Spinal cord (tissue), 10 donors: ENCODE data around the gene GNRH2. TPM values are rescaled to one million over a fixed set of nuclear protein-coding genes. Genes with fewer than 3 reads are reported as not detected.
A peak's percentile ranks its signal among the peaks of the same experiment; 100 is the strongest.
"Not testable (repeated sequence)": the region's sequence is repeated elsewhere in the genome, so short reads cannot be mapped to it uniquely, and the experiment has no call there.

Experiments used
- DNase-seq, 6 donors: peaks; one replicate each; pipeline versions ENCODE4 v3.0.0 to v3.0.0-alpha.2; 2013 to 2015; ENCODE audit warnings: low spot score in 6 of 6, low read depth in 4 of 6
- H3K27ac ChIP-seq: one replicate; pipeline ENCODE4 v1.5.1; 2013; ENCODE audit warnings: low read depth, low read length, control low read depth
- H3K27me3 ChIP-seq: one replicate; pipeline ENCODE4 v1.6.1; 2013; ENCODE audit warnings: low read length; ENCODE audit not compliant: control insufficient read depth, insufficient read depth
- H3K36me3 ChIP-seq: one replicate; pipeline ENCODE4 v1.6.1; 2013; ENCODE audit warnings: low read length; ENCODE audit not compliant: control insufficient read depth, insufficient read depth
- H3K4me1 ChIP-seq: one replicate; pipeline ENCODE4 v1.6.1; 2013; ENCODE audit warnings: low read length; ENCODE audit not compliant: control insufficient read depth, insufficient read depth
- H3K4me3 ChIP-seq: one replicate; pipeline ENCODE4 v1.5.1; 2013; ENCODE audit warnings: low read depth, low read length, control low read depth
- H3K9me3 ChIP-seq: one replicate; pipeline ENCODE4 v1.6.1; 2013; ENCODE audit warnings: low read length; ENCODE audit not compliant: control insufficient read depth, insufficient read depth
- WGBS: methylation state at CpG from one replicate; pipeline ENCODE4 v1.1.5; 2013; ENCODE audit warnings: missing lambda C conversion rate; ENCODE audit not compliant: insufficient coverage; 5-methylcytosine and 5-hydroxymethylcytosine counted together
- polyA plus RNA-seq, 2 donors: library from polyadenylated mRNA; unstranded; fragments of 120-200 nt; gene quantifications; one replicate each; pipeline ENCODE4 v1.2.1, GENCODE V29; 2013; ENCODE audit not compliant: insufficient read length in 2 of 2
- total RNA-seq, 2 donors: library from RNA; depleted of rRNA in 1 of 2; stranded (reverse); fragments of 120-200 nt in 1 of 2; fragments of >200 nt in 1 of 2; gene quantifications; one replicate each; pipeline versions ENCODE4 v1.2.3 to v1.2.4, GENCODE V29; 2013 to 2014
- donor health status: healthy.

The GNRH2 gene
- total and polyA plus RNA-seq, 4 donors: 0.44 to 1.8 (median 0.68) TPM; not detected in 1

GRCh38 chr20:3046677-3047462 lies 3.4 kb downstream of the GNRH2 start:
- H3K4me1 ChIP-seq: peaks cover 31% of the 10 kb centered on the region
- DNase-seq: no peak
- H3K9me3 ChIP-seq: no peaks in the 10 kb centered on the region
- peaks cover 49% of the 10 kb centered on the region for H3K36me3 ChIP-seq
- H3K27me3 ChIP-seq: no peaks in the 10 kb centered on the region
- H3K4me3 ChIP-seq: peak overlapping the region; percentile 74
- WGBS: 11% methylated on average over 23 of the region's 39 CpGs
- no peak overlapping the region for H3K27ac ChIP-seq

GRCh38 chr20:3047486-3048419 lies 4.3 kb downstream of the GNRH2 start:
- H3K9me3 ChIP-seq: no peaks in the 10 kb centered on the region
- no peaks in the 10 kb centered on the region for H3K27me3 ChIP-seq
- no peak overlapping the region for H3K4me3 ChIP-seq
- DNase-seq: no peak
- no peak overlapping the region for H3K27ac ChIP-seq
- 95% methylated on average over 11 of the region's 14 CpGs for WGBS
- peaks cover 28% of the 10 kb centered on the region for H3K4me1 ChIP-seq
- peaks cover 47% of the 10 kb centered on the region for H3K36me3 ChIP-seq

GRCh38 chr20:3051385-3052019 lies 8.1 kb downstream of the GNRH2 start:
- no peak for DNase-seq
- H3K9me3 ChIP-seq: no peaks in the 10 kb centered on the region
- 64% methylated on average over 5 of the region's 7 CpGs for WGBS
- H3K4me1 ChIP-seq: peaks cover 15% of the 10 kb centered on the region
- H3K4me3 ChIP-seq: no peak overlapping the region
- no peaks in the 10 kb centered on the region for H3K27me3 ChIP-seq
- peaks cover 31% of the 10 kb centered on the region for H3K36me3 ChIP-seq
- H3K27ac ChIP-seq: no peak overlapping the region

GRCh38 chr20:3059489-3059888 lies 16.1 kb downstream of the GNRH2 start:
- H3K27ac ChIP-seq: no peak overlapping the region
- H3K4me3 ChIP-seq: no peak overlapping the region
- H3K36me3 ChIP-seq: no peaks in the 10 kb centered on the region
- H3K9me3 ChIP-seq: no peaks in the 10 kb centered on the region
- H3K27me3 ChIP-seq: no peaks in the 10 kb centered on the region
- H3K4me1 ChIP-seq: no peaks in the 10 kb centered on the region
- DNase-seq: no peak
- 93% methylated on average over 3 of the region's 3 CpGs for WGBS

GRCh38 chr20:3064119-3064518 lies 20.7 kb downstream of the GNRH2 start:
- H3K36me3 ChIP-seq, DNase-seq, H3K9me3 ChIP-seq, H3K4me1 ChIP-seq, H3K4me3 ChIP-seq, H3K27me3 ChIP-seq, H3K27ac ChIP-seq: not testable (repeated sequence)
- 97% methylated on average over 4 of the region's 6 CpGs for WGBS

- no peak for DNase-seq
- Histone ChIP-seq H3K27me3 (peaks cover 14% of the 10 kb centered on the region), H3K9me3 (no peaks in the 10 kb centered on the region), H3K27ac (no peak overlapping the region), H3K36me3 (no peaks in the 10 kb centered on the region), H3K4me1 (peaks cover 4% of the 10 kb centered on the region), H3K4me3 (no peak overlapping the region)
- WGBS: 90% methylated on average over 15 of the region's 23 CpGs
These were observed 24.0 kb downstream of the GNRH2 start for GRCh38 chr20:3067139-3068014.

GRCh38 chr20:3068075-3068474 lies 24.7 kb downstream of the GNRH2 start:
- DNase-seq: no peak
- H3K36me3 ChIP-seq: no peaks in the 10 kb centered on the region
- WGBS: 60% methylated on average over 8 of the region's 8 CpGs
- H3K9me3 ChIP-seq: no peaks in the 10 kb centered on the region
- H3K27me3 ChIP-seq: peaks cover 21% of the 10 kb centered on the region
- no peak overlapping the region for H3K27ac ChIP-seq
- no peak overlapping the region for H3K4me3 ChIP-seq
- peaks cover 7% of the 10 kb centered on the region for H3K4me1 ChIP-seq

- WGBS: 70% methylated on average over 5 of the region's 8 CpGs
- no peaks in the 10 kb centered on the region for H3K36me3 ChIP-seq
- no peak overlapping the region for H3K4me3 ChIP-seq
- no peak overlapping the region for H3K27ac ChIP-seq
- H3K4me1 ChIP-seq: peaks cover 7% of the 10 kb centered on the region
- H3K27me3 ChIP-seq: peaks cover 25% of the 10 kb centered on the region
- no peak for DNase-seq
- no peaks in the 10 kb centered on the region for H3K9me3 ChIP-seq
These were observed 25.8 kb downstream of the GNRH2 start for GRCh38 chr20:3068986-3069900.
